GM19238 (cell line): ENCODE results near the gene CDH7.

ENCODE experiments used
- DNase-seq: peaks from one replicate; pipeline ENCODE4 v3.0.0; 2011; ENCODE audit warnings: low spot score; ENCODE audit not compliant: insufficient read length

Gene CDH7, protein sequence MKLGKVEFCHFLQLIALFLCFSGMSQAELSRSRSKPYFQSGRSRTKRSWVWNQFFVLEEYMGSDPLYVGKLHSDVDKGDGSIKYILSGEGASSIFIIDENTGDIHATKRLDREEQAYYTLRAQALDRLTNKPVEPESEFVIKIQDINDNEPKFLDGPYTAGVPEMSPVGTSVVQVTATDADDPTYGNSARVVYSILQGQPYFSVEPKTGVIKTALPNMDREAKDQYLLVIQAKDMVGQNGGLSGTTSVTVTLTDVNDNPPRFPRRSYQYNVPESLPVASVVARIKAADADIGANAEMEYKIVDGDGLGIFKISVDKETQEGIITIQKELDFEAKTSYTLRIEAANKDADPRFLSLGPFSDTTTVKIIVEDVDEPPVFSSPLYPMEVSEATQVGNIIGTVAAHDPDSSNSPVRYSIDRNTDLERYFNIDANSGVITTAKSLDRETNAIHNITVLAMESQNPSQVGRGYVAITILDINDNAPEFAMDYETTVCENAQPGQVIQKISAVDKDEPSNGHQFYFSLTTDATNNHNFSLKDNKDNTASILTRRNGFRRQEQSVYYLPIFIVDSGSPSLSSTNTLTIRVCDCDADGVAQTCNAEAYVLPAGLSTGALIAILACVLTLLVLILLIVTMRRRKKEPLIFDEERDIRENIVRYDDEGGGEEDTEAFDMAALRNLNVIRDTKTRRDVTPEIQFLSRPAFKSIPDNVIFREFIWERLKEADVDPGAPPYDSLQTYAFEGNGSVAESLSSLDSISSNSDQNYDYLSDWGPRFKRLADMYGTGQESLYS

DNA sequence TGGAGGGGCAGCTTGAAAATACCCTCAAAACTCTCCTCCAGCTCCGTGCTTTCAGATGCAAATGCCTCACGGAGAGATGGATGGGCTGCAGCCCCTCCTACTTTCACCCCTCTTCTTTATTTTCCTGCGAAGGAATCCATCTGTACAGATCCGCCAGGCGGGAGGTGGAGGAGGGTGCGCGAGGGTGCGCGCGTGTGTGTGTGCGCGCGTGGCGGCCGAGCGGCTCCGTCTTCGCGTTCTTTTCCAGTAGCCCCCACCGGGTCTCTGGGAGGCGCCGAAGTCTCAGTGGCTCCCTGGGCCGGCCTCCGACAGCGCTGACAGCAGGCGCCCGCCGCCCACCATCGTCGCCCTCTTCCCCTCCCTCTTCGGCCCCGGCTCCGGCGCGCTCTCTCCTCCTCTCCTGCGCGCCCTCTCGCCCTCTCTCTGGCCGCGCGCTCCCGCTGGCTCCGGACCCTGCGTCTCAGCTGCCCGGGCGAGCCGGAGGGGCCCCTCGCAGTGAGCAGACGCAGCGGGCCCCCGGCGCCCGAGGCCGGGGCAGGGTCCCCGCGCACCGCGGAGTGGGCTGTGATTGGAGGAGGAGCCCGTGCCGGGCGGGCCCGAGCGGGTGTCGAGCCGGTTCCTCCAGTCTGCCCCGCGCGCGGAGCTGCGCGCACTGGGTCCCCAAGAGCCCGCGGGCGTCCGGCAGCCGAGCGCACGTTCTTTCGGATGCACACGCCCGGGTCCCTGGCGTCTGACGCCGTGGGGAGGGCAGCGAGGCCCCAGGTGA is at the start of gene CDH7:
TSS of gene CDH7 (plus strand) at position 624 of the 766 bp plus-strand sequence. CDS start 11,831 bp downstream, outside the sequence.
- no peak for DNase-seq

DNA sequence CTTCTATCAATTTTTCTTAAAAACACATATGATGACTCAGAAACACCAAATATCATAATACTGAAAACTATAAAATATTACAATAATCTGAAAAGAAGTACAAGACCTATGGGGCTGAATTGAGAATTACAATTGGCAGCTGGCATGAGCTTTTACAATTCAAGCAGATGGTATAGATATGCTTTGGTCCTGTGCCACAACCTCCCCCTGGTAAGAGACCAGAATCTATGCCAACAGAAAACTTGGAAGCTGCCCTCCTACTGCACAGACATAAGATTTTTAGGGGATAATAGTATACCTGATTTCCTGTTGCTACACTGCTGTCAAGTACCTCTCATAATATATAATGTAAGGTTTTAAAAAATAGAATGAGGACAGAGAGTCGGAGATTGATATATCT is 46.8 kb upstream of the CDH7 start:
- no peak for DNase-seq

DNA sequence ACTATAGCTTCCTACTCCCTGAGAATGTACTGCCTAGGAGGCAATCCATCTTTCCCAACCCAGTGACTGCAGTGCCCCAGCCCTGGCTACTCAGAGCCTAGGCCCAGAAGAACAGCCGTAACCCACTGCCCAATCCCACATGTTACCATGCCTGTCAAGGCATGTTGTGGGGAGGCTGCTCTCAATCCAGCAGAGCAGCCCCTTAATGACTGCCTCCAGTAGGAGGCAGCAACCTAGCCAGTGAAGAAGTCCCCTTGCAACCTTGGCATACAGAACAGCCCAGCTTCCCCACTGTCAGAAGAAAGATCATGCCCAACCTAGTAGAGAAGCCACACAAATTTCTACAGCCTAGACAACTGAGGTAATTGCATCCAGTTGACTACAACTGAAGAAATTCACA is 44.2 kb upstream of the CDH7 start:
- no peak for DNase-seq

DNA sequence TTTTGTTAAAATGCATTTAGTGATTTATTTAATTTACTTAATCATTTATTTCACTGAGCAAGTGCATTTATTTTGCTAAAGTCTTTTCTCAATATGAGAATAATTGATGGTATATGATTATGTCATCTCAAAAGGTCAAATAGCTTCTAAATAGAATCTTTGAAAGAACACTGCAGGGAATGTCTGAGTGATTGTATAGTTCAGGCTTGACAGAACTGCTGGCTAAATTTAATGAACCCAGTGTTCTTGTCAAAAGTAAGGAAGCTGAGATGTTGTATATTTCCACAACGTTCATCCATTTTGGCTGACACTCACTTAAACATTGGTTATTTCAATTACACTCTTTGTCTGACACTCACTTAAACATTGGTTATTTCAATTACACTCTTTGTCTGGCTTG is 39.3 kb upstream of the CDH7 start:
- no peak for DNase-seq

DNA sequence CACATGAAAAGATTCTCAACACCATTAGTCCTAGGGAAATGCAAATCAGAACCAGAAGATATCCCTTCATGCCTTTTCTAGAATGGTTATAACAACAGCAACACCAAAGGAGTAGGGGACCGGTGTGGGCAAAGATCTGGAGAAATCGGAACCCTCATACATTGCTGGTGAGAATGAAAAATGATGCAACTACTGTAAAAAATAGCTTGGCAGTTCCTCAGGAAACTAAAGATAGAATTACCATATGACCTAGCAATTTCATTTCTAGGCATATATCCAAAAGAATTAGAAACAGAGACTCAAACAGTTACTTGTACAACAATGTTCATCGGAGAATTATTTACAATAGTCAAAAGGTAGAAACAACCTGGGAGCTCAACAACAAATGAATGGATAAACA is 29.2 kb upstream of the CDH7 start:
- DNase-seq = no peak

DNA sequence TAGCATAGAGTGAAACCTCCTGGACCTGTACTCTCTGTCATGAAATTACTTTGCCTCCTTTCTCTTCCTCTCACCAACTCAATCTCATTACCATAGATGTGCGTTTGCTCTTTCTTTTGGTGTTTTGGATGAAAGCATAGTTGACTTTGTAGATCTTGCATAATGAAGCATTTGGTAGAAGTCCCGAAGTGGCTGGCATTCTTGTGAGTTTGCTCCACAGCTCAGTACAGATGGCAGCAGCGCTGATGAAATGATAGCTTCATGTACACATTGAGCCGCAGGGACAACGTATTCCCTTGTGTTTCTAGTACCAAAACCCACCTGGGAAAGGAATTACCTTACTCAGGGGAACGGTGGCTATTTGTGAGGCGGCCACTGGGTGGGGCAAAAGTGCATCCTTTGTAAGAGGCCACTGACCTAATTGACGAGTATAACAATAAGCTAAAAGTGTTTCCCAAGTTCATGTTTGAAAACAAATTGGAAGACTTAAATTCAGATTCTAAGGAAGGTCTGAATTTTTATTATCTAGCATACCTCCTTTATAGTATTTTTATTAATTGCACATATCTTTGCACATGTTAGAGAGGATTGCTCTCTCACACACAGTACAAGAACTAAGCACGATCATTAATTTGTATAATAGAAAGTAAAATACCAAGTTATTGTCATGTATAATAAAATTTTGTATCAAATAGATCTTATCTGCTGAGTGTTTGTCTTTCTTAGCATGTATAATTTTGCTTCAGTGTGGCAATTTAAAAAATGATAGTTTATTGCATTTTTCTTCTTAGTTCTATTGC is 25.4 kb upstream of the CDH7 start:
- no peak for DNase-seq

DNA sequence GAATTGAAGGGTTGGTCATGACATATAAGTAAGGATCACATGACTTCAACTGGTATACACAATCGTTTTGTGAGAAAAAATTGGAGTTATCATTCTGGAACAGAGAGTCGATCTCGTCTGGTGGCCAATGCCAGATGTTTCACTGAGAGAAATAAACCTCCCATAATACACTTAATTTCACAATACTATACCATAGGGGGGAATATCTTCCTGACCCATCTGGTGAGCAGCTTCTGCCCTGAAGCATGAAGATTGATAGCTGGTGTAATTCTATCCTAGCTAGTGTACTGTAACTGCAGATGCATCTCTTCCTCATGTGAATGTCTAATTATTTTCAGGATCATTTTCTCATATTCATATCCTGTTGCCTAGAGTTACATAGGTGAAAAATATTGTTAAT is 15.7 kb upstream of the CDH7 start:
- no peak for DNase-seq

DNA sequence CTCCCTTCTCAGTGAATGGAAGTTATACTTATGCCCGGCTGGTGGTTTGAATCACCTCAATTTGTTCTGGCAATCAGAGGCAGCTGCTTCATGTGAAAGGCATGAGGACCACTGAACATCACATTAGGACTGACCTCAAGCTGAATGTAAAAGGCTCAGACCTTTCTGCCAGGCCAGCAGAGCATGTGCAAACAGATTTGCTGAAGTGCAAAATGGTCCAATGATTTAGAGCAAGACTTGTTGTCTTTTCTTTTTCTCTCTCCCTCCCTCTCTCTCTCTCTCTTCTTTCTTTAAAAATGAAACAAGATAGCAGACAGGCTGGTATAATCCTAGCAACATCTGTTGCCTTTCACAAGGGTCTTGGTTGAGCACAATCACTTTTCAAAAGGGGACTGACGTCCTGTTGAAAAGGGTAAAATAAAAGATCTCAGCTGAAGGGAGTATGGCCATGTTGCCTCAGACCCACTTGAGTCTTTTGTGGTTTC is 13.3 kb upstream of the CDH7 start:
- no peak for DNase-seq

DNA sequence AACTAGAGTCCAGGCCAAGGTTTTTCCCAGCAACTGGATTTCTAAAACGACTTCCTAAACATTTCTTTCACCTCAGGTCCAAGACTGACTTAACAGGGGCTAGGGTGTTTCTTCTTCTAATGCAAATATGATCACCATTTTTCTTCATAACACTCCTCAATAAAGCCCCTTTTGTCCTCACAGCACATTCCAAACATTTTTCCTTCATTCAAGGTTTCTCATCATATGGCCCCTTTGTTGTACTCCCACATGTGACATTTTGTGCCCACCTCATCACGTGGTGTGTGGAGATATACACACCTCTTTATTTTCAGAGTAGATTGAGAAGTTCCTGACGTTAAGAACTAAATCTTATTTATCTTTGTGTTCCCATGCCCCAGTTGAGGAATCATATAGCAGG is 3.9 kb upstream of the CDH7 start:
- no peak for DNase-seq

DNA sequence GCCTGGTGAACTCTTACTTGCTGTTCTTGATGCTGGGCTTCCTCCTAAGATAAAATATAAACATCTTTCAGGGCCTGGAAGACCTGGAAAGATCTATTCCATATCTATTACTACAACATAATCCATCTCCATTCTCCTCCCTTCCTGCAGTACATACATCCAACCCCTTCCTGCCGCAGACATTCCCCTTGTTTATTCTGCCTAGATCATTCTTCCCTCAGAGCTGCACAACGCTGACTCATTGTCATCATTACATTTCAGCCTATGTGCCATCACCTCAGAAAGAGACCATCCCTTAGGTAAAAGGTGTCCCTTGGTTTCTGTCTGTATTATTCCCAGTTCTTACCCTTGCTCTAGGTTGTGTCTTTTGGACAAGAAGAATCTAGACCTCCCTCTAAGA is 2.5 kb upstream of the CDH7 start:
- no peak for DNase-seq

DNA sequence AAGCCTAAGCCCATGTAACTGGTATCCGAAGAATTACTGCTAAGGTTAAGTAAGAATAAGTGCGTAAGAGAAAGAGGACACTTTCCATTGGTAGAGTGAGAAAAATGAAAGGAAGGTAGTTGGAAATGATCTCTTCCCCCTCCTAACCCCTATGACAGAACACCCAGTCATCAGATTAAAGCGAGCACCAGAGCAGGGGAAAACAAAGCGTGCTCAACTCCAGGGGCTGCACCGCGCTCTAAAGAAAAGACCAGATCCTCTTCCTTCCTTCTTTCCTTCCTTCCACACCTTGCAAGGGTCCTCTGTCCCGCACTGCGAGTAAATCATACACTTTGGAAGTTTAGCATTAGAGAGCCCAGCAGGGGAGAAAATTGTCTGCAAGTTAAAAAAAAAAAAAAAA is 971 bp upstream of the CDH7 start:
- no peak for DNase-seq

DNA sequence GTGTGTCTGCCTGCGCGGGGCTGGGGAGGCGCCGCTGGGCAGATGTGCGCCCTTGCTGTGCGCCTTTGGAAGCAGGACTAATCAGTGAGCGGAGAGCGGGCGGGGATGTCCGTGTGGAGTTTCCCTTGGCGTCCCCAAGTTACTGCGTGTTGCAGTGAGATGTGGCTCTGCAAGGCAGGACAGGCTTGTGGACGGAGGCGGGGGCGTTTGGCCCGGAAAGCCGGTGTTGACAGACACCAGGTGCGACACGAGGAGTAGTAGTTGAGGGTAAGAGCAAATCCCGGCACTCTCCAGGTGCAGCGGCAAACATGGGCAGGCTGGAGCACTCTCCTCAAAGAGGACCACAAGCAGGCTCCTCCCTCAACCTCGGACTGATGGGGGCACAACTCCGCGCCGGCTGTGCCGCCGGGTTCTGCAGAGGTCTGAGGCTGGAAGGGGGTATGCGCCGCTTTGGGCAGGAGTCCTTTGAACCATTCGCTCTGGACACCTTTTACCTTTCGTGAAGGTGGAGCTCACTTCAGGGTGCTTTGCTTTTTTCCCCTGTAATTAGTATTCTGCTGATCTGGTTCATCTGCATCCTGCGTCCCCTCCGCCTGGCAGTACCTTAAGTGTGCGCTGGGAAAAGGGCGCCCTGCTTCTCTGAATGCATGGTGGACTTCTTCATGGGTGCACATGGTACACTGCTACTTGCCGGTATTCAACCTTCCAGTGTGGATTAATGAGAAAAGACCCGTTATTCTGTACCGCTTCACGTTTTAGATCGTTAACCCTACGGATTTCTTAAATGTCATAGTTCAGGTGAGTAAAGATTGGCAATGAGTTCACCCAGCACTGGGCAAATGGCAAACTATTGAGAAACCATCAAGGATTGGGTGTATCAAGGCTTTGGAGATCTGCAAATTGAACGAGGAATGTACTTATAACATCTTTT is 608 bp downstream of the CDH7 start:
- no peak for DNase-seq

DNA sequence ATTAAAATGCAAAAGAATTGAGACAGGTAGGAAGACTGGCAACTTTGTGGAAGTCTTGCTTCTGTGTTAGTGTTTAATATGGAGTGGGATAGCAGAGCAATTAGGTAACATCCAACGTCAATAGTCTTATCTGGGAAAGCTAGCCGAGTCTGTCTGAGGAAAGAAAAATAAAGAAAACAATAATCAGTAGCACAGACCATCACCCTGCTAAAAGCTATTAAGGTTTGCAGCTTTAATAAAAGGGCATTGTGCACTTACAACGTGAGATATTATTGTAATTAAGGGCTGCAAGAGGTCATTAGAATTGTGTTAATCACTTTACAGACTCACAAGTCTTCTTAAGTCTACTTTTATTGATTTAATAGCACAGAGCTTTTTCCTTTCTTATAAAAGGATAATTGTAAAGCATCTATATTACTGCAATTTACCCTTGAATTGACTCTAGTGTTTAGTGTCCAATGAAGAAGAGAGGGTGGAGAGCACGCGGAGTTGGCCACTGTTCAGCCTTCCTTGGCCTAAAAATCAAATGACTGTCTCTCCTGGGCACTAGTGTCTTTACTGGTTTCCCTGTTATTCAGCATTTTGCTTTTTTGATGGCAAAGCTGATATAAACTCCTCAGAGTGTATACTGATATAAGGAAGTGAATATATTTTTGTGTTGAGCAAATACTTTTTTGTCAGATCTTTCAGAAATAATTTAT is 2.0 kb downstream of the CDH7 start:
- no peak for DNase-seq

DNA sequence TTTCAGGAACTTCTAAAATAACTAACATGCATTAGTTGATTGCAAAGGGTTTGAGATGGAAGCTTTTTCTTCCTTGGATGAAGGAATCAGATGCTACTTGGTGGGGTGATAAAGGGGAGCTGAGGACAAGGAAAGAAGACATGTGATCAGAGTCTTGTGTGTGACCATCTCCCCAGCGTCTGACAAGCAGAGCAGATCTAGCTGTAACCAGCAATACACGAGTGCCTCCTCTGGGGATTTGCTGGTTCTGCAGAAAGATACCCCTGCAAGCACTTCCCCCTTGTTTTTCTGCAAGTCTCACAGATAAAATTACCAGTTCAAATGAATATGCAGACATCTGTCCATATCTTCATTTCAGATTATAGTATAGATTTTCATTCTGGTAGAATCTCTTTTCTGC is 2.7 kb downstream of the CDH7 start:
- DNase-seq = no peak

DNA sequence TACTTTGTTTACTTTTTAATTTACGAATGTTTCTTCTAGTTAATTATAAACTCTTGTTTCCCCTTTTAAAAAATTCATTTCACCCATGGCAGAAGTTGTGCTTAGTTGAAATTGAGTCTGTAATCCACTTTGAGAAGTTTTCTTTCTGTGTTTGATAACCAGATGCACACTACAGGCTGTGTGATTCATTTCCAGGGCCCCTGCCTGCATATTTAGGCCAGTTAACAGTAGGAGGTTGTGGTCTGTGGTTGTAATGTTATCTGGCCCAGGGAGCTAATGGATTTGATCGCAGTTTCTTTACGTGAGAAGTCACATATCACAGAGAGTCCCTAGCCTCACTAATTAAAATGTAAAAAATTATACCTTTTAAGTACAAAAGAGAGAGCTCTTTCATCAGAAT is 3.3 kb downstream of the CDH7 start:
- no peak for DNase-seq

DNA sequence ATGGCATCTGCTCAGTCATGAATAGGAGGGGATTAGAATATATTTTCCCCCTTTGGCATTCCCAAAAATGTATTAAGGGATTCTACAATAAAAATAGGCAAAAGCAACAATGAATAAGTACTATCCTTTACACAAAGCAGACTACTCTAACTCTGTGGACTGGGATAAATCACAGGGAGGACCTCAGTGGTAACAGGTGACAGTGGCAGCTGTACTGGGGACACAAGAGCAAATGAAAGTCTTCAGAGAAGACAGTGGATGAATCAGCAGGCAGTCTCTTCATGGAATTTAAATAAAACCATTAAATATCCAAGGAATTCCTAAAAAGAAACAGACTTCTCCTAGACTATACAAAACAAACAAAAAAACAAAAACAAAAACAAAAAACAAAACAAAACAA is 4.8 kb downstream of the CDH7 start:
- DNase-seq = no peak

DNA sequence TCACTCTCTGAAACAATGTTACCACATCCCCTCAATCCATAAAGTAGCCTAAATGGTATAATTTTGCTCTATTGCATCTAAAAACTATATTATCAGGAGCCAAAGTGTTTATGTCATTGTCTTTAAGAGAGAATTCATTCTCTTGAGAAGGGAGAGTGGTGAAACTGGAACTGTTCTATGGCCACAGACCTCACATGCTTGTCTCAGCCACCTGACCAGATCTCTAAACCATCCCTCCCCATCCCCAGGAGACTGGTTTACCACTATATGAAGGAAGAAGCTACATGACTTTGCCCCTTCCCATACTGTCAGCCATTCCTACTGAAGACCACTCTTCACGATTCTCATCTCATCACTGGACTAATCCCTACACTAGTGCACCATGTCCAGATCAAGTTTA is 9.6 kb downstream of the CDH7 start:
- no peak for DNase-seq

DNA sequence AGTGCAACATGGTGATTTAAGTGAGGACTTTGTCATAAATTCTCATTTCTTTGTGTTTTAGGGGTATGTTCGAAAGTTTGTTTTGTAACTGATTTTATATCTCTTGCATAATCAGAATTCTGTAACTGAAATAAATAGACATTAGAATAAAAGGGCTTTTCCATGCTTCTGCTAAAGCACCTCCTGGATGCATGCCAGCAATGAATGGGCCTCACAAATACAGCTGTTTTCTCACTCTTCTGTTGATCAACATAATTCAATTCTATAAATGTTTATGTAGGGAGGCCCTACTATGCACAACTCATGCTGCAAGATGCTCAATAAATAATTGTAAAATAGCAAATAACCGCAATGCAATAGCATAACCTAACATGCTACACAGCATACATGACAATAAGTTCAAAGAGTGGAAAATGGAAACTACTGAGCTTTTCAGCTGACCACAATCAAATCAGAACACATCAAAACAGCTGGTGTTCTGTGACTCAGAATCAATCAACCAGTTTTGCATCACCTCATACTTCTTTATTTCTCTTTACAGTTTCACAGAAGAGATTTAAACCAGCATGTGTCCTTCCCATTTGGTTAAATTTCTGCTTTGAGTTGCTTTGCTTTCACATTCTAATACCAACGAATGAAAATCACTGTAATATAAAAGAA is 11.0 kb downstream of the CDH7 start:
- DNase-seq = no peak

DNA sequence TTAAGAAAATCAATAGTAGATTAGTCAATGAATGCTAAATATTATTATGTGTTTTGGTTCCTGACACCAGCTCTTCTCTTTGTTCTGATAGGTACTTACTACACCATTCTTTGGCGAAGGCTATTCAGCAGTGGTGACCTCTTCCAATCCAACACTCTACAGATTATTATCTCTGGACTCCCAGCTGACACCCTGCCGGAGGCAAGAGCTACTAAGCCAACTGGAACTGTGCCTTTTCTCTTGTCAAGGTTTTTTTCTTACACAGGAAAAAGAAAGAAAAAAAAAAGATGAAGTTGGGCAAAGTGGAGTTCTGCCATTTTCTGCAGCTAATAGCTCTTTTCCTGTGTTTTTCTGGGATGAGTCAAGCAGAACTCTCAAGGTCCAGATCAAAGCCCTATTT is 11.7 kb downstream of the CDH7 start:
- no peak for DNase-seq
